MCF 10A (cell line): ENCODE measurements around the gene RRP9. TPM values are rescaled to one million over a fixed set of nuclear protein-coding genes. Genes with fewer than 3 reads are reported as not detected.

Experiments used
- BruUV-seq: library from RNA; stranded (reverse); fragments of 400-500 nt; replicated peaks from 2 replicates; lab custom pipeline; 2021; lab: Mats Ljungman, UMichigan
- CTCF ChIA-PET: fragments of 300-600 bp; sonication (Branson Sonifier 250); formaldehyde crosslinking; extraction: SDS; loops from one replicate; lab custom pipeline; 2021; ENCODE audit warnings: antibody characterized with exemption, inconsistent platforms; lab: Yijun Ruan, JAX
- POLR2A ChIA-PET: fragments of 300-600, 350-650 bp; sonication (Branson Sonifier 250); formaldehyde crosslinking; extraction: SDS; loops from one replicate; lab custom pipeline; 2020; ENCODE audit warnings: antibody characterized with exemption, inconsistent platforms; lab: Yijun Ruan, JAX
- DNase-seq: peaks from one replicate; pipeline ENCODE4 v3.0.0-alpha.2; 2018; ENCODE audit not compliant: unreplicated experiment
- H3K27ac Mint-ChIP-seq: one replicate; pipeline ENCODE4 v1.8.0; 2022; ENCODE audit warnings: mild to moderate bottlenecking, low read depth, mixed read lengths; ENCODE audit not compliant: unreplicated experiment
- H3K27me3 Mint-ChIP-seq: one replicate; pipeline ENCODE4 v1.8.0; 2022; ENCODE audit warnings: mixed read lengths; ENCODE audit not compliant: insufficient read depth, unreplicated experiment
- H3K36me3 Mint-ChIP-seq: one replicate; pipeline ENCODE4 v1.8.0; 2022; ENCODE audit warnings: mild to moderate bottlenecking, moderate library complexity, mixed read lengths; ENCODE audit not compliant: insufficient read depth, unreplicated experiment
- H3K4me1 Mint-ChIP-seq: one replicate; pipeline ENCODE4 v1.8.0; 2022; ENCODE audit warnings: mixed read lengths; ENCODE audit not compliant: insufficient read depth, unreplicated experiment
- H3K4me3 Mint-ChIP-seq: one replicate; pipeline ENCODE4 v1.8.0; 2022; ENCODE audit warnings: mild to moderate bottlenecking, moderate library complexity, mixed read lengths; ENCODE audit not compliant: unreplicated experiment
- H3K9me3 Mint-ChIP-seq: one replicate; pipeline ENCODE4 v1.8.0; 2022; ENCODE audit warnings: mixed read lengths; ENCODE audit not compliant: unreplicated experiment
- intact Hi-C: fragments of 100-400 bp; cut with micrococcal nuclease; formaldehyde crosslinking; loops from 2 replicates; pipeline ENCODE4 v1.14.1; 2022
- total RNA-seq: library from RNA; stranded (reverse); gene quantifications from 2 replicates; pipeline ENCODE4 v1.2.3, GENCODE V29; 2022
- TF ChIP-seq, protein P1 (sequence below): fragments of 200-600 bp; IDR thresholded peaks from one replicate; pipeline ENCODE4 v1.8.0; 2022; ENCODE audit warnings: antibody characterized with exemption, mild to moderate bottlenecking; ENCODE audit not compliant: unreplicated experiment

The RRP9 gene
- total RNA-seq, 1 experiment from 2014 or later, result 80.2 TPM

DNA sequence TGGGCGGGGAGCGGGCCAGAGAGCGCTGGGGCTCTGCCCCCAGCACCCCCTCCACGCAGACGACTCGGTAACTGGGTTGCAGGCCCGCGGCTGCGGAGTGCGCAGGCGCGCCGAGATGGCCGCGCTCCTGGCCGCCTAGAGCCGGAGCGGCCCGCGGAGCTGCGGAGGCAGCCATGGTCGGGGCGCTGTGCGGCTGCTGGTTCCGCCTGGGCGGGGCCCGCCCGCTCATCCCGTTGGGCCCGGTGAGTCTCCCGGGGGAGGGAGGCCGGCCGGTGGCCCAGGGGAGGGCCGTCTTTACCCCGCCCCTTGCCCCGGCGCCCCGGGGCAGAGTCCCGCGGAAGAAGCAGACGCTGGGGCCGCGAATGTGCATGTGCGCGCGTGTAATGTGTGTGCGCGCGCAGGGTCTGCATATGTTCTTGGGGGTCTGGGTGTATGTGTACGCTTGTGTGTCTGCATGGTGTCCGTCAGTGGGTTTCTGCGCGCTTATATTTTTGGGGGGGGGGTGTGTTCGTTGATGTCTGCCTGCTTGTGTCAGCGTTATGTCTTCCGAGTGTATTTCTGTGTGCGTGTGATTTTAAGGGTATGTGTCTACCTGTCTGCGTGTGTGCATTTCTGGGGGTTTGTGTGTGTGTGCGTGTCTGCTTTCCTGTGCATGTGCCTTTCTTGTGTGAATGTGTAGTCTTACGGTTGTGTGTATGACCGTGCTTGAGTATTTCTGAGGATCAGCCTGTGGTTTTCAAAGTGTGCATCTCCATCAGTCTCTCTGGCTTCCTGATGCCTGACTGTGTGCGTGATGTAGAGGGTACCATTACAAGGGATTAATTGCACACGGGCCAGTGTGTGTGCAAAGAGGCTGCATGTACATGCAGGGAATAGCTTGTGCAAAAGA lies 33.5 kb upstream of the RRP9 start, which contains the start of gene ABHD14A:
Gene ABHD14A (plus strand): TSS at position 102 of the 889 bp plus-strand sequence. CDS start 72 bp downstream, at position 174.
- ChIA-PET CTCF (interaction anchor here (0.5 to 4.4 kb wide), 9 partner anchors 10 to 338 kb away, joined by 3 to 49 read pairs (median 4); partner anchors contain the start of genes PARP3, RPL29 and RRP9), POLR2A (interaction anchor here (0.5 to 6.3 kb wide), 15 partner anchors 8 to 1737 kb away, joined by 3 to 127 read pairs (median 4); partner anchors contain the start of genes ACY1, DUSP7, PARP3 and RPL29)
- Mint-ChIP-seq H3K36me3 (peaks cover 6% of the 10 kb centered on the region), H3K27me3 (no peaks in the 10 kb centered on the region), H3K27ac (peak within 1 kb of the TSS; percentile 88), H3K4me1 (peaks cover 29% of the 10 kb centered on the region), H3K9me3 (no peaks in the 10 kb centered on the region), H3K4me3 (peak within 1 kb of the TSS; percentile 99)
- BruUV-seq, result no TSS peak
- intact Hi-C loops, result loop anchor here (1.0 kb wide), 1 partner anchor 33 kb away; the partner anchor contains the start of gene PARP3
- DNase-seq, result peak; percentile 72
- TF ChIP-seq, protein P1, sequence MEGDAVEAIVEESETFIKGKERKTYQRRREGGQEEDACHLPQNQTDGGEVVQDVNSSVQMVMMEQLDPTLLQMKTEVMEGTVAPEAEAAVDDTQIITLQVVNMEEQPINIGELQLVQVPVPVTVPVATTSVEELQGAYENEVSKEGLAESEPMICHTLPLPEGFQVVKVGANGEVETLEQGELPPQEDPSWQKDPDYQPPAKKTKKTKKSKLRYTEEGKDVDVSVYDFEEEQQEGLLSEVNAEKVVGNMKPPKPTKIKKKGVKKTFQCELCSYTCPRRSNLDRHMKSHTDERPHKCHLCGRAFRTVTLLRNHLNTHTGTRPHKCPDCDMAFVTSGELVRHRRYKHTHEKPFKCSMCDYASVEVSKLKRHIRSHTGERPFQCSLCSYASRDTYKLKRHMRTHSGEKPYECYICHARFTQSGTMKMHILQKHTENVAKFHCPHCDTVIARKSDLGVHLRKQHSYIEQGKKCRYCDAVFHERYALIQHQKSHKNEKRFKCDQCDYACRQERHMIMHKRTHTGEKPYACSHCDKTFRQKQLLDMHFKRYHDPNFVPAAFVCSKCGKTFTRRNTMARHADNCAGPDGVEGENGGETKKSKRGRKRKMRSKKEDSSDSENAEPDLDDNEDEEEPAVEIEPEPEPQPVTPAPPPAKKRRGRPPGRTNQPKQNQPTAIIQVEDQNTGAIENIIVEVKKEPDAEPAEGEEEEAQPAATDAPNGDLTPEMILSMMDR, result no peak

DNA sequence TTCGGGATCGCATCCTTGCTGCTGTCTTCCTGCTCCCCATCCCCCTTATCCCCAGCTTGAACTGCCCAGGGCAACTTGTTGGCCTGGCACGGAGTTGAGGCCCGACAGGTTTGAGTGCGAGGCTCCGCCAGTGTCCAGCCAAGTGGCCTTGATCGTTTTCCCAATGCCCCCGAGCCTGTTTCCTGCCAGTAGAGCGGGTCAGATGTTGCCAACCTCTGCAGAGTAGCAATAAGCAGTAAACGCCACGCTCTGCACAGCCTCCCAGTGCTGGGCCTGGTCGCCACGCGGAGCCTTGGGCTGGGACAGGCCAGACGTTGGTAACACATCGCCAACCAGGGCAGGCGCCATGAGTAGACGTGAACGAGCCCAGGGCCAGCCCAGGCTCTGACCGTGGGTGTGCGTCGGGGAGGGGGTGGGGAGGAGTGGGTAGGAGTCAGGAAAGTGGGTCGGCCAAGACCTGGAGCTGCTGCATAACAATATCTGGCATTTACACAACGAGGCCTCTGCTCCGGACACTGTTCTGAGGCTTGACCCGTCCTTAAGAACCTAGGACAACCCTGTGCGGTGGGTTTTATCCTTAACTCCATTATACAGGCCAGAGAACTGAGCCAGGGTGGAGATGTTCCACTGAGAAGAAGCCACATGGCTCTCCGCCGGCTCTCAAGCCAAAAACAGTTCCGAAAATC lies 32.7 kb upstream of the RRP9 start:
- intact Hi-C loops, result loop anchor here (1.0 kb wide), 1 partner anchor 32 kb away; the partner anchor contains the start of gene PARP3
- ChIA-PET CTCF (interaction anchor here (0.6 to 4.4 kb wide), 18 partner anchors 9 to 365 kb away, joined by 3 to 49 read pairs (median 6); partner anchors contain the start of genes ACY1, PARP3, RPL29 and RRP9), POLR2A (interaction anchor here (0.5 to 6.3 kb wide), 25 partner anchors 9 to 1736 kb away, joined by 3 to 127 read pairs (median 4); partner anchors contain the start of genes ACY1, DCAF1, DUSP7 and PARP3)
- DNase-seq, result no peak
- H3K4me3 Mint-ChIP-seq, result peak overlapping the region; percentile 99
- no peaks in the 10 kb centered on the region for H3K27me3 Mint-ChIP-seq
- H3K4me1 Mint-ChIP-seq, result peaks cover 29% of the 10 kb centered on the region
- peaks cover 6% of the 10 kb centered on the region for H3K36me3 Mint-ChIP-seq
- H3K9me3 Mint-ChIP-seq, result no peaks in the 10 kb centered on the region
- peak overlapping the region; percentile 88 for H3K27ac Mint-ChIP-seq
- no TSS peak for BruUV-seq
- TF ChIP-seq, protein P1, result no peak

DNA sequence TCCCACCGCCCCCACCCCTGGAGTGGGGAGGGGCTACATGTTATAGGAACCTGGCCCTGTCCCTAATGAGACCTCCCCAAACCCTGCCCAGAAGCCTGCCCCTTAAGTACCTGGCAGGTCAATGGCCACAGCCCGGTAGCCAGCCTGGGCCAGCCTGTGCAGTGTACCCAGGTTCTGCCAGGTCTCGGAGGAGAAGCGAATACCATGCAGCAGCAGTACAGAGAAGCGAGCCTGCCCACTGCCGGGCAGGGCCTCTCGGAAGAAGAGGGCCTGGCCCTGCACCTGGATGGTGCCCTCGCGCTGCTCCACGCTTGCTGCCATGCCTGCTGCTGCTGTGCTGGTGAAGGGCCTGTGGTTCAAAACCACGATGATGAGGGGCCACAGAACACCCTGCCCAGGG lies 29.6 kb upstream of the RRP9 start:
- intact Hi-C loops, result no loop called here
- TF ChIP-seq, protein P1, result no peak
- Mint-ChIP-seq H3K36me3 (peaks cover 13% of the 10 kb centered on the region), H3K4me1 (peaks cover 16% of the 10 kb centered on the region), H3K27me3 (no peaks in the 10 kb centered on the region), H3K4me3 (no peak overlapping the region), H3K27ac (no peak overlapping the region), H3K9me3 (no peaks in the 10 kb centered on the region)
- ChIA-PET POLR2A (interaction anchor here (0.6 to 6.5 kb wide), 4 partner anchors 12 to 860 kb away, joined by 3 to 127 read pairs (median 20); partner anchors contain the start of genes ACY1, PARP3 and RRP9), CTCF (interaction anchor here (3.0 kb wide), 1 partner anchor 29 kb away, joined by 22 read pairs; the partner anchor contains the start of genes PARP3 and RRP9)
- no peak for DNase-seq
- BruUV-seq, result no TSS peak
